ENCODE measurements around the gene CAPRIN2.

CAPRIN2 gene, protein sequence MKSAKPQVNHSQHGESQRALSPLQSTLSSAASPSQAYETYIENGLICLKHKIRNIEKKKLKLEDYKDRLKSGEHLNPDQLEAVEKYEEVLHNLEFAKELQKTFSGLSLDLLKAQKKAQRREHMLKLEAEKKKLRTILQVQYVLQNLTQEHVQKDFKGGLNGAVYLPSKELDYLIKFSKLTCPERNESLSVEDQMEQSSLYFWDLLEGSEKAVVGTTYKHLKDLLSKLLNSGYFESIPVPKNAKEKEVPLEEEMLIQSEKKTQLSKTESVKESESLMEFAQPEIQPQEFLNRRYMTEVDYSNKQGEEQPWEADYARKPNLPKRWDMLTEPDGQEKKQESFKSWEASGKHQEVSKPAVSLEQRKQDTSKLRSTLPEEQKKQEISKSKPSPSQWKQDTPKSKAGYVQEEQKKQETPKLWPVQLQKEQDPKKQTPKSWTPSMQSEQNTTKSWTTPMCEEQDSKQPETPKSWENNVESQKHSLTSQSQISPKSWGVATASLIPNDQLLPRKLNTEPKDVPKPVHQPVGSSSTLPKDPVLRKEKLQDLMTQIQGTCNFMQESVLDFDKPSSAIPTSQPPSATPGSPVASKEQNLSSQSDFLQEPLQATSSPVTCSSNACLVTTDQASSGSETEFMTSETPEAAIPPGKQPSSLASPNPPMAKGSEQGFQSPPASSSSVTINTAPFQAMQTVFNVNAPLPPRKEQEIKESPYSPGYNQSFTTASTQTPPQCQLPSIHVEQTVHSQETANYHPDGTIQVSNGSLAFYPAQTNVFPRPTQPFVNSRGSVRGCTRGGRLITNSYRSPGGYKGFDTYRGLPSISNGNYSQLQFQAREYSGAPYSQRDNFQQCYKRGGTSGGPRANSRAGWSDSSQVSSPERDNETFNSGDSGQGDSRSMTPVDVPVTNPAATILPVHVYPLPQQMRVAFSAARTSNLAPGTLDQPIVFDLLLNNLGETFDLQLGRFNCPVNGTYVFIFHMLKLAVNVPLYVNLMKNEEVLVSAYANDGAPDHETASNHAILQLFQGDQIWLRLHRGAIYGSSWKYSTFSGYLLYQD
- total RNA-seq: 12.6 to 56.4 reads per million in 2 experiments

DNA sequence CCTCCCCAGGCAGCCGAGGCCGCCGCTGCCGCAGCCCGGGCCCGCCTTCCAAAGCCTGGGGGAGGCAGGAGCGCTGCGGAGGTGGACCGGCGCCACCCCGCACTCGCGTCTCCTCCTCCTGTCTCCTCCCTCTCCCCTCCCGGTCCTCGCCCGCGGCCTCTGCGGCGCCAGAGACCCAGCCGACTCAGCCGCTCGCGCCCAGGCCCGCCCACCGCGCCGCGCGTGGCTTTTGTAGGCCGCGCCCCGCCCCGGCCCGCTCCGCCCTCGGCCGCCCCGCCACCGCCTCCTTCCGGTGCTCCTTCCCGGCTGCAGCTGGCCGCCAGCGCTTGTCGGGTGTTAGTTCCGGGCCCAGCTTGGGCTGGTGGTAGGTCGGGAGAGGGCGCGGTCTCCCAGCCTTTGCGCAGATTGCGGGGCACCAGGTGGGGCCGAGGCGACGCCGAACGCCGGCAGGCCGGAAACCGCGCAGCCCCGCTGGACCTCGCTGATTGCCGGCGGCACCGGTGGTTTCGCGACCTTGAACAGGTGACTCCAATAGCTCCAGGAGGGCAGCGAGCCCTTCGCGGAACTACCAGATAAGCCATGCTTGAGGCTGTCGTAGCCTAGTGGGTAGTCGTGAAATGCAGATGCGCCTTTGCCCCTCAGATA, at the start of gene CAPRIN2:
TSS of gene CAPRIN2 (minus strand) at position 202 of the 645 bp plus-strand sequence. CDS start 1,431 bp downstream, outside the sequence.
- DNase-seq (ENCODE audit: low read depth): peak; percentile 88

GRCh38 chr12:30797689-30798088, 42.9 kb upstream of the CAPRIN2 start:
- no peak for DNase-seq (ENCODE audit: low read depth)

GRCh38 chr12:30796891-30797371, 42.2 kb upstream of the CAPRIN2 start:
- DNase-seq (ENCODE audit: low read depth): no peak

- DNase-seq (ENCODE audit: low read depth): no peak
These were observed 41.6 kb upstream of the CAPRIN2 start for GRCh38 chr12:30796313-30796780.

GRCh38 chr12:30795410-30796312, 40.9 kb upstream of the CAPRIN2 start:
- no peak for DNase-seq (ENCODE audit: low read depth)

GRCh38 chr12:30794591-30795409, 40.0 kb upstream of the CAPRIN2 start:
- DNase-seq (ENCODE audit: low read depth): no peak

- DNase-seq (ENCODE audit: low read depth): no peak
These were observed 39.3 kb upstream of the CAPRIN2 start for GRCh38 chr12:30794020-30794419.

- no peak for DNase-seq (ENCODE audit: low read depth)
These were observed 38.1 kb upstream of the CAPRIN2 start for GRCh38 chr12:30792648-30793499.

DNA sequence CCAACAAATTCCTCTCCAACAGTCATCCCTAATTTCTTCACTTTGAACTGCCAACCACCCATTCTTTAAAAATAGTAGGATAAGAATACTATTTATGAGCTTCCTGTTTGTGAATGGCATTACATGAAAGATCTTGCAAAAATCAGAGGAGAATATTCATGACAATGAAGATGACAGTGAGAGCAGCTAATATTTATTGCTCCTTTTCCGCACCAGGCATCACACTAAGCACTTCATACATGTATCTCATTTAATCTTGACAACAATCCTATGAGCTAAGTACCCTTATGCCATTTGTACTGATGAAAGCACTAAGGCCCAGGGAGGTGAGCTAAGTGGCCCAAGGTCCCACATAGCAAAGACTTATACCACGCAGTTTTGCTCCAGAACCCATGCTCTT, 37.3 kb upstream of the CAPRIN2 start:
- no peak for DNase-seq (ENCODE audit: low read depth)

- no peak for DNase-seq (ENCODE audit: low read depth)
These were observed 34.0 kb upstream of the CAPRIN2 start for GRCh38 chr12:30788754-30789153.

- DNase-seq (ENCODE audit: low read depth): no peak
These were observed 30.9 kb upstream of the CAPRIN2 start for GRCh38 chr12:30785630-30786029.

- DNase-seq (ENCODE audit: low read depth): no peak
These were observed 29.8 kb upstream of the CAPRIN2 start for GRCh38 chr12:30784508-30784907.

- DNase-seq (ENCODE audit: low read depth): no peak
These were observed 29.2 kb upstream of the CAPRIN2 start for GRCh38 chr12:30783946-30784345.

DNA sequence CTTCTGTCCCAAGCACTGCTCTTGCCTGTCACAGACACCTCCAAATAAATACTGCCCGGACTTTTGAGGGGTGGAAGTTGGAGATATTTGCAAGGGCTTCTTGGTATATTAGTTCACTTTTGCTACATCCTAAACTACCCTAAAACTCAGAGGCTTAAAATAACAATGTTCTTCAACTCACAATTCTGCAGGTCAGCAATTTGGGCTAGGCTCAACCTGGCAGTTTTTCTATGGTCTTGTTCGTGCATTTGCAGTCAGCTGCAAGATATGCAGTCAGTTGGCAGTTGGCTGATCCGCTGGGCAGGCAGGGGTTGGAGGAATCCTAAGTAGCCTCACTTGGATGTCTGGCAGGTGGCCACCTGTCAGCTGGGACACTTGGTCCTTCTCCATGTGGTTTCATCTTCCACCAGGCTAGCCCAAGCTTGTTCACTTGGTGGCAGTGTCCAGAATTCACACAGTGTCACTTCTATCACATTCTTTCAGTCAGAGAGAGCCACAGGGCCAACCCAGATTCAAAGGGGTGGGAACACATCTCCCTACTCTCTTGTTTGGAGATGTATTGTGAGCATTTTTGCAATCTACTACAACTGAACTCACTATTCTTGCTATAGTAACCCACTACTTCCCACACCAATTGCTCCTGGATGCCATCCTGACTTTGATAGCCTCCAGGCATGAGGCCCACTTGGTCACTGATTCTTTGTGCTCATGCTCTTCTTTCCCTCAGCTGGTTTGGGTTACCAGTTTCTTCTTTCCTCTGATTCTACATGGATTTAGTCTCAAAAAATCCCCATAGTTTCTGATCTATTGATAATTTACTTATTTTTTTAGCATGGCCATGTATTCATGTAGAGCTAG, 27.8 kb upstream of the CAPRIN2 start:
- DNase-seq (ENCODE audit: low read depth): no peak

DNA sequence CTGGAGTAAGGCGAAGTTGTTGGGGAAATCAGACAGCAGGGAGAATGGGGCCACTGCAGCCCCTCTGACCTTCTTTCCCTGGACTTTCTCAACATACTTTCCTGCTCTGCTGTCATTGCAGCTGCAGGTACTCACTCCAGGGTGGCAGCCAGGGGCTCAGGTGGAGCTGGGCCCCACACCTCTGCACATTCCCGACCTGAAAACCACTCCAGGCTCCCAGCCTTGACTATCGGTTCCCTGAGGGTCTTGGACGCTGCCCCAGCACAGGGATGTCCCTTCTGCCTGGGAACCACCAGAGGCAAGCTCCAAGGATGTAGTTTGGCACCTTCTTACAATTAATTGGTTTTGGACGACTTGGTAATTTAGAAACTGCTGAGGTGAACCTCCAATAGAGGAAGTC, 24.8 kb upstream of the CAPRIN2 start:
- DNase-seq (ENCODE audit: low read depth): no peak

- no peak for DNase-seq (ENCODE audit: low read depth)
These were observed 24.4 kb upstream of the CAPRIN2 start for GRCh38 chr12:30779178-30779577.

DNA sequence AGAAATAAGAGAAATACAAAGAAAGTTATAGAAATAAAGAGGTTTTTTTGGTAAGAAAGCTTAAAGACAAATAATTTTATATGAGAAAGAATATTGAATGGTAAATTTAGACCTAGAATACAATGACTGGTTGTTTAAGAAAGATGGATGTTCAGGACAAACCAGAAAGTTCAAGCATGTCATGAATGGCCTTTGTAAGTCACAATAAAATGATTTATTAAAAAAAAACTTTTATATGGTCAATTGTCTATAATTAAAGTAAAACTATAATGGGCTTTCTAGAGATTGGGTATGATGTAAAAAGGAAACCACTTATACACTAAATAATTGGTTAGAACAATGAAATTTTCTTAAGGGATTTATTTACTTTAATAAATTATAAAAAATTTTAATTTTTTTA, 19.8 kb upstream of the CAPRIN2 start:
- DNase-seq (ENCODE audit: low read depth): no peak

DNA sequence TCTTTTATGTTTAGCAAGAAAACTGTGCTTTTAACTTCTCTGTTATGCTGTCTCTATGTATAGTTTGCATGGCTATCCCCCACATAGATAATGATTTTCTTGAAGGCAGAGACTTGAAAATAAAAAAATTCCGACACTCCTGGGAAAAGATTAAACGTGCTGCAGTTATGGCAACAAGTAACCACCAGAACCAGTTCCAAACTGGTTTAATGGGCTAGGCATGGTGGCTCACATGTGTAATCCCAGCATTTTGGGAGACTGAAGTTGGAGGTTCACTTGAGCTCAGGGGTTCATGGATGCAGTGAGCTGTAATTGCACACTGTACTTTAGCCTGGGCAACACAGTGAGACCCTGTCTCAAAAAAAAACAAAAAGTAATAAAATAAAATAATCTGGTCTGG, 15.1 kb upstream of the CAPRIN2 start:
- DNase-seq (ENCODE audit: low read depth): no peak

Measured in T follicular helper cell (primary cell).